Measurements from ENCODE around the gene FAM107A. TPM values are rescaled to one million over a fixed set of nuclear protein-coding genes. Genes with fewer than 3 reads are reported as not detected.

Gene FAM107A
- total RNA-seq, 2 donors from 2014 or later, result 76.5 to 80.7 TPM

GRCh38 chr3:58567251-58567515 is 10.0 kb downstream of the FAM107A start:
- Histone ChIP-seq H3K27ac (no peak overlapping the region), H3K4me1 (peaks cover 0 to 7% of the 10 kb centered on the region in 2 donors), H3K9me3 (peaks cover 0 to 3% of the 10 kb centered on the region in 2 donors), H3K27me3 (no peaks in the 10 kb centered on the region), H3K4me3 (no peak overlapping the region), H3K36me3 (peaks cover 10% of the 10 kb centered on the region)
- DNase-seq (ENCODE audit: low spot score), result peak; percentile 54
- TF ChIP-seq CTCF (IDR thresholded peaks at IDR 0.05), result no peak

- H3K27ac ChIP-seq, result no peak overlapping the region
- H3K9me3 ChIP-seq, result peaks cover 0 to 3% of the 10 kb centered on the region in 2 donors
- peaks cover 10% of the 10 kb centered on the region for H3K36me3 ChIP-seq
- H3K4me1 ChIP-seq, result peaks cover 0 to 7% of the 10 kb centered on the region in 2 donors
- DNase-seq (ENCODE audit: low spot score), result peak; percentile 40
- H3K27me3 ChIP-seq, result no peaks in the 10 kb centered on the region
- no peak overlapping the region for H3K4me3 ChIP-seq
- no peak for TF ChIP-seq CTCF (IDR thresholded peaks at IDR 0.05)
Measured at GRCh38 chr3:58566398-58567250, 10.6 kb downstream of the FAM107A start.

GRCh38 chr3:58565621-58566397 is 11.4 kb downstream of the FAM107A start:
- no peak for TF ChIP-seq CTCF (IDR thresholded peaks at IDR 0.05)
- no peak overlapping the region for H3K4me3 ChIP-seq
- H3K9me3 ChIP-seq, result peaks cover 0 to 3% of the 10 kb centered on the region in 2 donors
- peaks cover 10% of the 10 kb centered on the region for H3K36me3 ChIP-seq
- no peak overlapping the region for H3K27ac ChIP-seq
- H3K4me1 ChIP-seq, result peaks cover 0 to 7% of the 10 kb centered on the region in 2 donors
- DNase-seq (ENCODE audit: low spot score), result peak; percentile 42
- H3K27me3 ChIP-seq, result no peaks in the 10 kb centered on the region

- no peak for TF ChIP-seq CTCF (IDR thresholded peaks at IDR 0.05)
- H3K4me1 ChIP-seq, result peaks cover 0 to 7% of the 10 kb centered on the region in 2 donors
- peaks cover 0 to 3% of the 10 kb centered on the region in 2 donors for H3K9me3 ChIP-seq
- peak; percentile 48 for DNase-seq (ENCODE audit: low spot score)
- H3K4me3 ChIP-seq, result no peak overlapping the region
- H3K27ac ChIP-seq, result no peak overlapping the region
- peaks cover 10% of the 10 kb centered on the region for H3K36me3 ChIP-seq
- H3K27me3 ChIP-seq, result no peaks in the 10 kb centered on the region
Measured at GRCh38 chr3:58564456-58565160, 12.6 kb downstream of the FAM107A start.

GRCh38 chr3:58564054-58564453 is 13.1 kb downstream of the FAM107A start:
- no peak for TF ChIP-seq CTCF (IDR thresholded peaks at IDR 0.05)
- H3K9me3 ChIP-seq, result peaks cover 0 to 3% of the 10 kb centered on the region in 2 donors
- peak; percentile 5 for DNase-seq (ENCODE audit: low spot score)
- H3K27ac ChIP-seq, result no peak overlapping the region
- peaks cover 0 to 4% of the 10 kb centered on the region in 2 donors for H3K4me1 ChIP-seq
- no peak overlapping the region for H3K4me3 ChIP-seq
- H3K36me3 ChIP-seq, result peaks cover 10% of the 10 kb centered on the region
- no peaks in the 10 kb centered on the region for H3K27me3 ChIP-seq

All from right atrium auricular region (tissue), 2 donors.